Hematopoietic multipotent progenitor cell (in vitro differentiated cells): ENCODE data around the gene CLEC4G. TPM values are rescaled to one million over a fixed set of nuclear protein-coding genes. Genes with fewer than 3 reads are reported as not detected.
"Not testable (repeated sequence)": the region's sequence is repeated elsewhere in the genome, so short reads cannot be mapped to it uniquely, and the experiment has no call there.

Experiments used
- DNase-seq, 3 donors: peaks; one replicate each; pipeline ENCODE4 v3.0.0-alpha.2; 2011 to 2015; ENCODE audit warnings: low read depth in 2 of 3, low spot score in 2 of 3
- total RNA-seq: library from RNA; depleted of rRNA; stranded (reverse); fragments of >200 nt; gene quantifications from one replicate; pipeline ENCODE4 v1.2.3, GENCODE V29; 2012

CLEC4G gene
- total RNA-seq, 1 donor = under 0.01 TPM

GRCh38 chr19:7746903-7747884, 15.3 kb upstream of the CLEC4G start, which contains the start of gene CD209:
Gene CD209 (minus strand): TSS chr19:7747534. CDS start chr19:7747511, 23 bp downstream.
- no peak for DNase-seq

DNA sequence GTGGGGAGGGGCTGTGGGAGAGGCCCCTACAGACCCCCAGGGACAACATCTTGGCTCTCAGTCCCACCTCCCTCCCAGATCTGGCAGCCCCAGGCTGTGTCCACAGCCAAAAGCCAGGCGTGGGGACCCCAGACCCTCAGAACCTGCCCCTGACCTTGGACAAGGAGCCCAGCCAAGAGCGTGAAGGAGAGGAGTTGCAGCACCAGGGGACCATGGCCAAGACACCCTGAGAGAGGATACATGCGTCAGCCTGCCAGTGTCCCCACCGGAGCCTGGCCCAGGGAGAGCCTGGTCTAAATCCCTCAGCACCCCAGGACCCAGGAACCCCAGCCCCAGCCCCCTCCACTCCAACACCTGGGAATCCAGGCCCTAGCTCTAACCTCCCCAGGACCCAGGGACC, 14.4 kb upstream of the CLEC4G start:
- not testable (repeated sequence) for DNase-seq

DNA sequence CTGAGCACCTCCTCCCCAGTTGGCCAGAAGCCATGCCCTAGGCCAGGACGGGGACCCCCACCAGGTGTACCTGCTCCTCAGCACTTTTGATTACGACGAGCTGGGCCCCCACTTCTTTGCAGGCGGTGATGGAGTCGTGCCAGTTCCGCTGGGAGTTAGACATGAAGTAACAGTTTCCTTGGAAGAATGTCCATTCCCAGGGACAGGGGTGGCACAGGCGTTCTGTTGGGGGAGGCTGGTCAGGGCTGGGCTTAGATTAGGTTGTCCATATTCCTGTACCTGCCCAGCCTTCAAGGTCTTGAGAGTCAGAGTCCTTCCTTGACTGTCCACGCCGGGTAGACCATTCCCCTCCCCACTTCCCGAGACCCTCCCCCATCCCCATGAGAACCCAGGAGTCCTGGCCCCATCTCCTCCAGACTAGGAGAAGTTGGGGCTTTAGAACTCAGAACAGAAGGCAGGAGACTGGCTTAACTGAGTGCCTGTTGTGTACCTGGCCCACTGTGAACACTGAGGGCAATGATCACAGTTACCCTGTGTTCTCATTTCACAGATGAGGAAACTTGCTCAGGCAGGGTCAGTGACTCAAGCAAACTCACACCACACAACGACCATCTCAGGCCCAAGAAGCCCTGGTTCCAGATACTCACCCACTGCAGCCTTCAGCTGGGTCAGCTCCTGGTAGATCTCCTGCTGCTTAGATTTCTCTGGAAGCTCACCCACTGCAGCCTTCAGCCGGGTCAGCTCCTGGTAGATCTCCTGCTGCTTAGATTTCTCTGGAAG, 13.2 kb upstream of the CLEC4G start:
- DNase-seq = no peak

DNA sequence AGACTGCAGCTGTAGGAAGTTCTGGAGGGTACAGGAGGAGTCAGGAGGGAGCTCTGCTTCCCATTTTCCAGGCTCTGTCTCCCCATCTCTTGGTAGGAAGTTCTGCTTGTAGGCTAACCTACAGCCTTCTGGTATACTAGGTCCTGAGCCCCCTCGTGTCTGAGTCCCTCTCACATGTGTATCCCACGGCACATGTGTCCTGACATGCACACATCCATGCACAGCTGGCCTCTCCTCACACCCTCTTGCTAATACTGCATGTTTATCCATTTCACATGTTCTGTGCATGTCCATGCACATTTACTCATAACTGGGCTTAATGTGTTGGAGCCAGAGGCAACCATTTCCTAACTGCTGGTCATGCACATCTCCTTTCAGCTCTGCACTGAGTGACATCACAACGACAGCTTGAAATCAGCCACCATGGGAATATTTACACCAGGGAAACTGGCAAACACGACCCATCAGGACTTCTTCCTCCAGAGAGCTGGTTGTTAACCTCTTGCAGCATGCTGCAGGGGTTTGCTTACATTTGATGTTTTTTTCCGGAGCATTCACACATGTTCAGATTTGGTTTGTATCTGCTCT, 12.4 kb upstream of the CLEC4G start:
- DNase-seq = no peak

DNA sequence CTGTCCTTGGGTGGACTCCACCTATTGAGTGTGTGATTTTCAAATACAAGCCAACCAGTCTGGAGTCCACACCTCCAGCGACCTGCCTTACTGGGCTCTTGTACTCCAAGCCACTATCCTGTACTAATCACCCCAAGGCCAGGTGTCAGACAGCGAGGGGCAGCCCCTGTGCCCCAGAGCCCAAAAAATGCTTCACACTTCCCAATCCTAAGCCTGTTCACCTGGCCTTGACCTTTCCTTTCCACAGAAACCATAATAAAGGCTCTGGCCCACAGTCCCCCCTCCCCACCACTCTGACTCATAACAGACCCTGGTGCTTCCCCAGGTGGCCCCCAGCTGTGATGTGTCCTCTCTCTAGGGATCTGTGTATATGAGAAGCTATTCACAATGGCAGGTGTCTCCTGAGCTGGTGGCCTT, 11.5 kb upstream of the CLEC4G start:
- no peak for DNase-seq

DNA sequence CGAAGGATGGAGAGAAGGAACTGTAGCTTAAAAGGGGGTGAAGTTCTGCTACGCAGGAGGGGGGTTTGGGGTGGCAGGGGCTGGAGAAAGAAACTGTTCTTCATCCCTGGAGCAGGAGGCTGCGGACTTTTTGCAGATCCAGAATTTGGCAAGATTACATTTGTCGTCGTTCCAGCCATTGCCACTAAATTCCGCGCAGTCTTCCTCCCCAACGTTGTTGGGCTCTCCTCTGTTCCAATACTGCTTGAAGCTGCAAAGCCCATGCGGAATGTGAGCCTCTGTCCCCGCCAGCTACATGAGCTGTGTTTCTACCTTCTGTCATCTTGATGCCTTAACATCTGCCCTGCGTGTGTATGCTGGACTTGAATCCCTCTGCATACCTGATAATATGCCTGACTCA, 11.1 kb upstream of the CLEC4G start:
- no peak for DNase-seq

- no peak for DNase-seq
Observed at GRCh38 chr19:7742575-7742974, 10.7 kb upstream of the CLEC4G start.

DNA sequence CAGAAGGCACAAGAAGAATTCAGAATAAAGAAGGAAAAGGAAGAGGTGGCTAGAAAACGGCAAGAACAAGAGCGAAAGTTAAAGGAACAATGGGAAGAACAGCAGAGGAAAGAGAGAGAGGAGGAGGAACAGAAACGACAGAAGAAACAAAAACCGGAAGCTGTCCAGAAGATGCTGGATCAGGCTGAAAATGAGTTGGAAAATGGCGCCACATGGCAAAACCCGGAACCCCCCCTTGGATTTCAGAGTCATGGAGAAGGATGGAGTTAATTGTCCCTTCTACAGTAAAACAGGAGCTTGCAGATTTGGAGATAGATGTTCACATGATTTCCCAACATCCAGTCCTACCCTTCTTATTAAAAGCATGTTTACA, 8.8 kb upstream of the CLEC4G start:
- DNase-seq = no peak

DNA sequence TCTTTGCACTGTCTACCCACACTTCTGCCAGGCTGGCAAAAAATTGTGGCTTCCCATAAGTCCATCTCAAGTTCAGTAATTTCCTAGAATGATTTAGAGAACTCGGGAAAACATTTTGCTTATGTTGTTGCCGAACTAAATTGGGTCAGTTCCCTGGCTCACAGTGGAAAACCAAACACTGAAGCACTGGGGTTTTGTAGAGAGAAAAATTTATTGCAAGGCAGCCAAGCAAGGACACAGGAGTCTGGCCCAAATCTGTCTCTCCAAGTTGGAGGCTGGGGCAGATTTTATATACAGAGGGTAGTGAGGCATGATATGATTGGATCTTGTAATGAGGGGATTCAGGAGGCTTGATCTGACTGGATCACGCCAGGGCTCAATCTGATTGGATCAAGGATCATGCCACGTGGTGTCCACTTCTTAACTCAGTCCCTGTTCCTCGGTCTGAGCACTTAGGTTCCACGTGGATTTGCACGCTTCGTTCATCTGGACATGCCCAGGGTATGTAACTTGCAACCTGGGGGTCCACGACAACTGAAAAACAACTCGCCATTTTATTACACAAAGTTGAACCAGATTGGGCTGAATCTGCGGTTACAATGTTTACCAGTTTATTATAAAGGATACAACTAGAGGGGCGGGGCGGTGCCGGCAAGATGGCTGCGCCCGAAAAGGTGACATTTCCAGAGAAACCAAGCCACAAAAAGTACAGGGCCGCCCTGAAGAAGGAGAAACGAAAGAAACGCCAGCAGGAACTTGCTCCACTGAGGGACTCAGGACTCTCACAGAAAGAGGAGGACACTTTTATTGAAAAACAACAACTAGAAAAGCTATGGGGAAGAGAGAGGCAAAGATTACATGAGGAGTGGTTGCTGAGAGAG, 8.1 kb upstream of the CLEC4G start:
- no peak for DNase-seq

GRCh38 chr19:7739211-7739755, 7.4 kb upstream of the CLEC4G start:
- no peak for DNase-seq

- no peak for DNase-seq
Observed at GRCh38 chr19:7738023-7738422, 6.1 kb upstream of the CLEC4G start.

GRCh38 chr19:7737215-7737614, 5.3 kb upstream of the CLEC4G start:
- no peak for DNase-seq

GRCh38 chr19:7736148-7736547, 4.2 kb upstream of the CLEC4G start:
- DNase-seq = no peak

- no peak for DNase-seq
Observed at GRCh38 chr19:7734220-7735203, 2.6 kb upstream of the CLEC4G start.

GRCh38 chr19:7733376-7733775, 1.5 kb upstream of the CLEC4G start:
- no peak for DNase-seq

DNA sequence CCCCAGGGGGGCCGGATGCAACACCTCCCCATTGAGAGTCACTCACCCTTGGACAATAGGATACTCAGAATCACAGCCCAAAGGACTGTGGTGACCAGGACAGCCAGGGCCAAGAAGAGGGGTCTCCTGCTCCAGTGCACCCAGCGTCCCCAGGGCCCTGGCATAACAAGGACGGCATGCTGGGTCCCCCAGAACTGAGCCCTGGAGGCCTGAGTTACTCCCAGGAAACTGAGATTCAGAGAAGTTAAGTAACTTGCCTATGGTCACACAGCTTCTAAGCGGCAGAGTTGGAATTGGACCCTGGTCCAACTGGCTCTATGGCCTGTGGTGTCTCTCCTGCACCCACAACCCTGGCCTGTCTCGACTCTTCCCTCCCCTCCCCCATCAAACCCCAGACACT, 295 bp downstream of the CLEC4G start:
- no peak for DNase-seq

DNA sequence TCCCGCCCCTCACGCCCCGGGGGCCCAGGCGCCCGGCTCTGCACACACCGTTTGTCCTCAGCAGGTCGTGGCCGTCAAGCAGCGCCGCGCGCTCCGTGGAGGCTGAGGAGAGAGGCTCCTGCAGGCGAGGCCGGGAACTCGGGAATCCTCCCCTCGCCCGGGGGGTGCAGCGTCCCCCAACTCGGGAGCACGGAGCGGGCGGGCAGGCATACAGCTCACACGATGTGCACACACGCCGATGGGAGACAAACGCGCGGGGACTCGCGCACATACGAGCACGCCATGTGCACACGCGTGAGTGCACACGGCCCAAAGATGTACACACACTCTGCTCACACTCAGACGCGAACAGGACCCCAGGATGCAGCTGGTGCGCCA, 703 bp downstream of the CLEC4G start:
- no peak for DNase-seq

DNA sequence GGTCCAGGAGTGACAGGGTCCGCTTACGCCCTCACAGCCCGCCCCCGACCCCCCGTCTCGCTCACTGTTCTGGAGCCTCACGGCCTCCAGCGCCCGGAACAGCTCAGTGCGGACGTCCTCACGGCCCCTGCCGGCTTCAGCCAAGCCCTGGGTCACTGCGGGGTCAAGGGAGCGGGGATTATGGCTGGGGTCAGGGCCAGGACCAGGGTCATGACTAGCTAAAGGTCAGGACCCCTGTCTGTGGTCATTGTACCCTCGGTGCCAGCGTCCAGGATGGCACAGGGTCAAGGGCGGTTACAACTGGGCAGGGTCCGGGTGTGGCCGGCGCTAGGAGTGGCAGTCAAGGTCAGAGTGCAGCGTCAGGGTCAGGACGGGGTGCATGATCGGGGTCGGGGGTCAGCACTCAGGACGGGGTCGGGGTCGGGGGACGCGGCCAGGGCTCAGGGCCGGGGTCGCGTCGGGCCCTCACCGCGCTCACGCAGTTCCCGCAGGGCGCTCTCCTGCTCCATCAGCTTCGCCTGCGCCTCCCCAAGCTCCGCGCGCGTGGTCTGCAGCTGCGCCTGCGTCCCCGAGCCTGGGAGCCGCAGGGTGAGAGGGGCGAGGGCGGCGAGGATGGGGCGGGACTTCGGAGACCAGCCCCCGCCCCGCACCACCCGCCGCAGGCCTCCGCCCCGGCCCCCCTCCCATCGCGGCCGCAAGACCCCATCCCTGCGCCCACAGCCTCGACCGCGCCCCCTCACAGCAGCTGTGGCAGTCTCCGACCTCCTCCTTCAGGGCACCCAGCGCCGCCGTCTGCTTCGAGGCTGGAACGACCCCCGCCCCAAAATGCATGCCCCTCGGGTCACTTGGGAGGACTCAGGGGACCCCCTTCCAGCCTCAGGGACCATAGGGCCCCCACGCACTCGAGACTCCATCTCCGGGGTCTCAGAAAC, 1.4 kb downstream of the CLEC4G start:
- DNase-seq = peak in 1 of 3 donors; percentile 31
